Uterus (tissue), 2 donors: ENCODE results near the gene GNAO1.

ENCODE experiments used
- POLR2A ChIP-seq, 2 donors: fragments of 450-650 bp; IDR thresholded peaks; one replicate each; pipeline ENCODE4 v1.6.1; 2016; ENCODE audit warnings: antibody characterized with exemption in 2 of 2, mild to moderate bottlenecking in 1 of 2, moderate library complexity in 1 of 2
- TF ChIP-seq, protein P1 (sequence below), 4 experiments: fragments of 200-600 bp in 2 of 4; fragments of 450-650 bp in 2 of 4; sonication (generic) in 2 of 4; IDR thresholded peaks; one replicate each; pipeline ENCODE4 v1.5.1; 2016 to 2019; ENCODE audit warnings: antibody characterized with exemption in 4 of 4, mild to moderate bottlenecking in 2 of 4, moderate library complexity in 1 of 4

DNA sequence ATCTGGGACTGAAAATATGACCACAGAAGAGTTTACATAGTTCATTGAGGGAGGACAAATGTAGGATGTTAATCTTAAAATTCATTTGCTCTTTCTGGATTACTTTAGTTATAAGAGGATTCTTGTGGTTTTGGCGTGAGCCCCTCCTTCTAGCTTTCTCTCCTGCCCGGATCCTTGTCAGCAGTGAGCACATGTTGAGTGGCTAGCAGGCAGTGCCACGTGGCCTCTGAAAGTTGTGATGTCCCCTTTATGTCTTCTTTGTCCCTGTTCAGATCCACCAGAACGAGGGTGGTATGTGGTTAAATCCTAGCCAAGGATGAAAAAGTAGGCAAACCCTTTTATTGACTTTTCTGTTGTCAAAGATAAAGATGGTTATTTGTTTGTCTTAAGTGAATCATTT lies 83.8 kb downstream of the GNAO1 start:
- TF ChIP-seq, protein P1, sequence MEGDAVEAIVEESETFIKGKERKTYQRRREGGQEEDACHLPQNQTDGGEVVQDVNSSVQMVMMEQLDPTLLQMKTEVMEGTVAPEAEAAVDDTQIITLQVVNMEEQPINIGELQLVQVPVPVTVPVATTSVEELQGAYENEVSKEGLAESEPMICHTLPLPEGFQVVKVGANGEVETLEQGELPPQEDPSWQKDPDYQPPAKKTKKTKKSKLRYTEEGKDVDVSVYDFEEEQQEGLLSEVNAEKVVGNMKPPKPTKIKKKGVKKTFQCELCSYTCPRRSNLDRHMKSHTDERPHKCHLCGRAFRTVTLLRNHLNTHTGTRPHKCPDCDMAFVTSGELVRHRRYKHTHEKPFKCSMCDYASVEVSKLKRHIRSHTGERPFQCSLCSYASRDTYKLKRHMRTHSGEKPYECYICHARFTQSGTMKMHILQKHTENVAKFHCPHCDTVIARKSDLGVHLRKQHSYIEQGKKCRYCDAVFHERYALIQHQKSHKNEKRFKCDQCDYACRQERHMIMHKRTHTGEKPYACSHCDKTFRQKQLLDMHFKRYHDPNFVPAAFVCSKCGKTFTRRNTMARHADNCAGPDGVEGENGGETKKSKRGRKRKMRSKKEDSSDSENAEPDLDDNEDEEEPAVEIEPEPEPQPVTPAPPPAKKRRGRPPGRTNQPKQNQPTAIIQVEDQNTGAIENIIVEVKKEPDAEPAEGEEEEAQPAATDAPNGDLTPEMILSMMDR (IDR thresholded peaks at IDR 0.05), result no peak
- no peak for TF ChIP-seq POLR2A (IDR thresholded peaks at IDR 0.05)
